Iris pigment epithelial cell (primary cell): ENCODE results near the gene CD99L2.
A peak's percentile ranks its signal among the peaks of the same experiment; 100 is the strongest.
"Not testable (repeated sequence)": the region's sequence is repeated elsewhere in the genome, so short reads cannot be mapped to it uniquely, and the experiment has no call there.

Experiments
- DNase-seq: peaks from one replicate; pipeline ENCODE4 v3.0.0-alpha.2; 2011; ENCODE audit warnings: low read depth

CD99L2 gene

GRCh38 chrX:150854856-150855255 lies 43.6 kb downstream of the CD99L2 start:
- DNase-seq = no peak

- no peak for DNase-seq
Measured at GRCh38 chrX:150849996-150850720, 48.3 kb downstream of the CD99L2 start.

DNA sequence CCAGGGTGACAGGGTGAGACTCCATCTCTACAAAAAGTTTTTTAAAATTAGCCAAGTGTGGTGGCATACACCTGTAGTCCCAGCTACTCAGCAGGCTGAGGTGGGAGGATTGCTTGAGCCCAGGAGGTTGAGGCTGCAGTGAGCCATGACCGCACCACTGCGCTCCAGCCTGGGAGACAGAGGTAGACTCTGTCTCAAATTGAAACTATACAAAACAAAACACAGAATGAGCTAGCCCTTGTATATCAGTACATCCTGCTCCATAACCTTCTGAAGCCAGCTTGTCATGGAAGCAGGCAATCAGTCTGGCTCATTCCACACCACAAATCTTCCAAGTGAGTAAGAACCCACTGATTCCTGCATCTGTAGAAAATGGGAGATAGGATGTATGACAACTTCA lies 49.0 kb downstream of the CD99L2 start:
- no peak for DNase-seq

DNA sequence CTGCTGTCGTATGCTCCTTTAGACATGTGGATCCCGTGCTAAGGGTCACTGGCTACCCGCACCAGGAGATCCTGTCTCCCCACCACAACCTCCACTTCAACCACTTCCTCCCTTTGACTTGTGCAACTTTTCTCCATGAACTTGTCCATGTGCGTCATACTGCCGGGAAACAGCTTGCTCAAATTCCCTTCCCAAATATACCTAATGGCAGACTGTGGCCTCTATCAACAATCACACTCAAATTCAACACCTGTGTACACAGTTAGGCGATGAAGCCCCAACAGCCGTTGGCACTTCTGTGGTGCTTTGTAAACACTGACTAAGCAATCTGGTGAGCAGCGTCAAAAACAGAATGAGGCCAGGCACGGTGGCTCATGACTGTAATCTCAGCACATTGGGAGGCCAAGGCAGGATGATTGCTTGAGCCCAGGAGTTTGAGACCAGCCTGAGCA lies 49.5 kb downstream of the CD99L2 start:
- DNase-seq = no peak

DNA sequence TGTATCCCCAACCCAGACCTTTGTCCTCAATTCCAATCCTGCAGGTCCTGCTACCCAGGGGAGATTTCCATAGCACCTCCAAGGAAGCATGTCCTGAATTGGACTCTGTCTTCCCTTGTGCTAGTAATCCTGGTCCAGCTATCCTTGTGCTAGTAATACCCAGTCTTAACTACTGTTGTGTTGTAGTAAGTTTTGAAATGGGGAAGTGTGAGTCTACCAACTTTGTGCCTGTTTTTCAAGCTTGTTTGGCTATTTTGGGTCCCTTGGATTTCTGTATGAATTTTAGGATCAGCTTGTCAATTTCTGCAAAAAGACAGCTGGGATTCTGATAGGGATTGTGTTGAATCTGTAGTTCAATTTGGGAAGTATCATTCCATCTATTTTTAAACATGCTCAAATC lies 51.4 kb downstream of the CD99L2 start:
- DNase-seq = no peak

DNA sequence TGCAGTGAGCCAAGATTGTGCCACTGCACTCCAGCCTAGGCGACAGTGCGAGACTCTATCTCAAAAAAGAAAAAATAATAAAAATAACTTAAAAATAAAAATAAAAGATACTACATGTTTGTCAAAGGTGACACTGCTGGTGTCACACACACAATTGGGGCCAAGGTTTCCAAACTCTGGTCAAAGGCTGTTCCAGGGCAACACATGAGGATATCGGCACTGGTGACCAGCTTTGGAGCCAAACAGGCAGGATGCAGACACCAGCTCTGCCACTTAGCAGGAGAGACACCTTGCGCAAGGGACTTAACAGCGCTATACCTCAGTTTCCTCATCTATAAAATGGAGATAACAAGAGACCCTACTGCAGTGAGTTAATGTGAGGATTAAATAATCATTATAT lies 52.3 kb downstream of the CD99L2 start:
- DNase-seq = no peak

- peak; percentile 27 for DNase-seq
Measured at GRCh38 chrX:150845091-150845490, 53.4 kb downstream of the CD99L2 start.

DNA sequence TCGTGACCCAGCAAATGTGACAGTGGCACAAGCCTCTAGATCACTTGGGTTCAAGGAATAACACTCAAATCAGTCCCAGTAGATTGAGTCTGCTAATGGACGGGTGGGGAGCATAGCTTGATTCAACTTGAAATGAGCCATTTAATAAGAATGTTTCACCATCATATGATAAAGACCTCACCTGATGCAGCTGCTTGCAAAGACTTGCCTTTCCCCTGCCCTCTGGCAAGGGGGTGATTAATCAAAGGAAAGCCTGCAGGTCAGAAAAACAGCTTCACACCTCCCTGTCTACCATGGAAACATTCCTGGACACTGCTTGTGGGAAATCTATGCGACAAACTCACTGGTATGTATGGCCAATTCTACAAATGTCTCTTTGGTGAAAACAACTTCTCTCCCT lies 54.5 kb downstream of the CD99L2 start:
- DNase-seq = no peak

GRCh38 chrX:150842198-150842685 lies 56.2 kb downstream of the CD99L2 start:
- no peak for DNase-seq

- peak; percentile 76 for DNase-seq
Measured at GRCh38 chrX:150841456-150842197, 56.8 kb downstream of the CD99L2 start.

DNA sequence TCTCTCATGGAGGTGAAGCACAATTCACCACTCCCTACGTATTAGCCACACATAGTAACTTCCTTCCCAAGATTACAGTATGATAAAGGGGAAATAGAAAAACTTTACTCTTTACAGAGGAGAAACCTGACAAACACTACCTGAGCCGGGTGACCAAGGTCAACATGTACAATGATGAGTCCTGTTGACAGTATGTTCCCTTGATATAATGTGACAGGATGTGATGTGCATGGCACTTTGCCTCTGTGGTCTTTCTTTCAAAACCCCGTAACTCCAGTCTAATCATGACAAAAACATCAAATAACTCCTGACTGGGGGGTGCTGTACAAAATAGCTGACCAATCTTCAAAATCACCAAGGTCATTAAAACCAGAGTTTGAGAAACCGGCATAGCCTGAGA lies 60.6 kb downstream of the CD99L2 start:
- DNase-seq = no peak

DNA sequence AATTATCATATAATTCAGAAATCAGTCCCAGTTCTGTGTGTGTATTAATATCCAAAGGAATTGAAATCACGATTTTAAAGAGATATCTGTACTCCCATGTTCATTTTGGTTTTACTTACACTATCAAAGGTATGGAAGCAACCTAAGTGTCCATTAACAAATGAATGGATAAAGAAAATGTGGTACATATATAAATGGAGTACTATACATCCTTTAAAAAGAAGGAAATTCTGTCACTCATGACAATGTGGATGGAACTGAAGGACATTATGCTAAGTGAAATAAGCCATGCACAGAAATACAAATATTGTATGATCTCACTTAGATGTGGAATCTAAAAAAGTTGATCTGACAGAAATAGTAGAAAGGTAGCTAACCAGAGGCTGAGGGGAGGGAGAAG lies 63.8 kb downstream of the CD99L2 start:
- DNase-seq = no peak

- peak; percentile 47 for DNase-seq
Measured at GRCh38 chrX:150833454-150834056, 64.9 kb downstream of the CD99L2 start.

- no peak for DNase-seq
Measured at GRCh38 chrX:150831863-150832262, 66.6 kb downstream of the CD99L2 start.

DNA sequence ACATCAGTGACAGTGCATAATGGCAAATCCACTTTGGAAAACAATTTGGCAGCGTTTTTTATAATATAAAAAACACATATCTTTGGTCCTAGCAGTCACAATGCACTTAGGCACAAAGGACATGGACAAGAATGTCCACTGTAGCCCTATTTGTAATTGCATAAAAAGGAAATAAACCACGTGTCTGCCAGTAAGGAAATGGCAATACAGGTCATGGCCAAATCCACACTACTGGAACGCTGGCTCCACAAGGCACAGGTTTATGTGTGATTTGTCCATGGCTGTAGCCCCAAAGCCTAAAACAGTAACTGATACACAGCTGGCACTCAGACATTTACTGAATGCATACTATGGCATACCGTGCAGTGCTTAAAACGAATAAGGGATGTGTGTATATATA lies 69.7 kb downstream of the CD99L2 start:
- DNase-seq = no peak

DNA sequence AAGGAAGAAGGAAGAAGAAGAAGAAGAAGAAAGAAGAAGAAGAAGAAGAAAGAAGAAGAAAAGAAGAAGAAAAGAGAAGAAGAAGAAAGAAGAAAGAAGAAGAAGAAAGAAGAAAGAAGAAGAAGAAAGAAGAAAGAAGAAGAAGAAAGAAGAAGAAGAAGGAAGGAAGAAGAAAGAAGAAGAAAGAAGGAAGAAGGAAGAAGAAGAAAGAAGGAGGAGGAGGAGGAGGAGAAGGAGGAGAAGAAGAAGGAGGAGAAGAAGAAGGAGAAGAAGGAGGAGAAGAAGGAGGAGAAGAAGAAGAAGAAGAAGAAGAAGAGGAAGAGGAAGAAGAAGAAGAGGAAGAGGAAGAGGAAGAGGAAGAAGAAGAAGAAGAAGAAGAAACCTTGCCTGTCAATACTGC lies 74.1 kb downstream of the CD99L2 start:
- not testable (repeated sequence) for DNase-seq

DNA sequence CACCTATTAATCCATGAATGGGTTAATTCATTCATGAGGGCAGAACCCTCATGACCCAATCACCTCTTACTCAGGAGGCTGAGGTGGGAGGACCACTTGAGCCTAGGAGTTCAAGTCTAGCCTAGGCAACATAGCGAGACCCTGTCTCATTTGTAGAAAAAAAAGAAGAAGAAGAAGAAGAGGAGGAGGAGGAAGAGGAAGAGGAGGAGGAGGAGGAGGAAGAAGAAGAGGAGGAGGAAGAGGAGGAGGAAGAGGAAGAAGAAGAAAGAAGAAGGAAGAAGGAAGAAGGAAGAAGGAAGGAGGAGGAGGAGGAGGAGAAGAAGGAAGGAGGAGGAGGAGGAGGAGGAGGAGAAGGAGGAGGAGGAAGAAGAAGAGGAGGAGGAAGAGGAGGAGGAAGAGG lies 74.6 kb downstream of the CD99L2 start:
- not testable (repeated sequence) for DNase-seq

DNA sequence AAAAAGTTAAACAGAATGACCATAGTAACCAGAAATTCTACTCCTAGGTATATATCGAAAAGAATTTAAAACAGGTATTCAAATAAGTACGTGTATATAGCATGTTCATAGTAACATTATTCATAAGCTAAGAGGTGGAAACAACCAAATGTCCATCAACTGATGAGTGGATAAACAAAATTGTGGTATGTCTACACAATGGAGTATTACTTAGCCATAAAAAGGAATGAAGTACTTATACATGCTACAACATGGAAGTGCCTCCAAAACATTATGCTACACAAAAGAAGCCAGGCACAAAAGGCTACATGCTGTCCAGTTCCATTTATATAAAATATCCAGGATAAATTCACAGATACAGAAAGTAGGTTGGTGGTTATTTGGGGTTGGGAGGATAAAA lies 76.5 kb downstream of the CD99L2 start:
- DNase-seq = no peak

DNA sequence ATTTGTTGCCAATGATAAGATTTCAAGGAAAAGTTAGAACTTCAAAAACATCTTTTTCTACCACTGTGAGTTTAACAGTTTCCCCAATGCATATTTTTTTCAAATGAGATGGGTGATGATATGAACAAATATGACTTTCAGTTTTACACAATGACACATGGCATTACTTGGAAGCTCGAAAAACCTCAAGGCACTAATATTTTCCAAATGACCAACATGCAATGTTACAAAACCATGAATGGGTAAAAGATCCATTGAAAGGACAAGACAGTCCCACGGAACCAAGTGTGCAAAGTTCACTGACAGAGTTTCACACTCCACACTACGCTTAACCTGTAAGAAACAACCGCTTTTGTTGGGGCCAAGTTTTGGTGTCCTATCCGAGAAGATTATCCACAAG lies 84.5 kb downstream of the CD99L2 start:
- DNase-seq = peak; percentile 16

GRCh38 chrX:150806827-150807226 lies 91.6 kb downstream of the CD99L2 start:
- no peak for DNase-seq

GRCh38 chrX:150805736-150806135 lies 92.7 kb downstream of the CD99L2 start:
- peak; percentile 42 for DNase-seq

DNA sequence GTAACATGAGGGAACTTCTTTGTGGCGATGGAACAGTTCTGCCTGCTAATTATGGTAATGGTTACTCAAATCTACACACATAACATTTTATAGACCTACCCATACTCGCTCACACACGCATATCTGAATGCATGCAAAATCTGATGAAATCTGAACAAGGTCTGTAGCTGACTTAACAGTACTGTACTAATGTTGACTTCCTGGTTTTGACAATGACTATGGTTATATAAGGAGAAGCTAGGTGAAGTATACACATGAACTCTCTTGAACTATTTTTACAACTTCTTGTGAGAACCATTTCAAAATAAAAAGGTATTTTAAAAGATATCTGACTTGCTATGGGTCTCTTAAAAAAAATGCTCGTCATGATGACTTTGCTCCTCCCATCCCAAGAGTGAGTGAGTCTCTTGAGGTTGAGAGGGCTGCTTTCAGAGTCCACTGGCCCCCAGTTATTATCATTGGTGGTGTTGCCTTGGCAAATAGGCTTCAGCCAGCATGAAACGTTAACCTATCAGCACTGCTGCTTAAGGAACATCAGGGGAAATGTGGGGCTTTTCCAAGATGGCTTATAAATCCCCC lies 105.4 kb downstream of the CD99L2 start:
- no peak for DNase-seq

- DNase-seq = no peak
Measured at GRCh38 chrX:150790021-150790420, 108.4 kb downstream of the CD99L2 start.
